Osteocyte (in vitro differentiated cells): ENCODE results near the gene THOC5. TPM values are rescaled to one million over a fixed set of nuclear protein-coding genes. Genes with fewer than 3 reads are reported as not detected.

Experiments used
- DNase-seq: peaks from one replicate; pipeline ENCODE4 v3.0.0; 2021; ENCODE audit warnings: mixed read lengths; ENCODE audit not compliant: unreplicated experiment; ENCODE audit errors: extremely low spot score
- H3K27ac Mint-ChIP-seq: one replicate; pipeline ENCODE4 v1.8.0; 2021; ENCODE audit warnings: mild to moderate bottlenecking, mixed read lengths; ENCODE audit not compliant: unreplicated experiment
- H3K27me3 Mint-ChIP-seq: one replicate; pipeline ENCODE4 v1.8.0; 2021; ENCODE audit warnings: mixed read lengths; ENCODE audit not compliant: unreplicated experiment
- H3K36me3 Mint-ChIP-seq: one replicate; pipeline ENCODE4 v1.8.0; 2021; ENCODE audit warnings: mixed read lengths; ENCODE audit not compliant: unreplicated experiment
- H3K4me1 Mint-ChIP-seq: one replicate; pipeline ENCODE4 v1.8.0; 2021; ENCODE audit warnings: mixed read lengths; ENCODE audit not compliant: unreplicated experiment
- H3K4me3 Mint-ChIP-seq: one replicate; pipeline ENCODE4 v1.8.0; 2021; ENCODE audit warnings: mild to moderate bottlenecking, moderate library complexity, mixed read lengths; ENCODE audit not compliant: unreplicated experiment
- H3K9me3 Mint-ChIP-seq: one replicate; pipeline ENCODE4 v1.8.0; 2021; ENCODE audit warnings: mixed read lengths; ENCODE audit not compliant: unreplicated experiment
- total RNA-seq: library from RNA; stranded (reverse); gene quantifications from 2 replicates; pipeline ENCODE4 v1.2.1, GENCODE V29; 2021
- TF ChIP-seq, protein P1 (sequence below): fragments of 200-600 bp; sonication (generic); IDR thresholded peaks from 2 replicates; pipeline ENCODE4 v1.5.0; 2021; ENCODE audit warnings: antibody characterized with exemption, mild to moderate bottlenecking, moderate library complexity

Gene THOC5
- total RNA-seq, 1 donor from 2014 or later = 60.0 TPM

DNA sequence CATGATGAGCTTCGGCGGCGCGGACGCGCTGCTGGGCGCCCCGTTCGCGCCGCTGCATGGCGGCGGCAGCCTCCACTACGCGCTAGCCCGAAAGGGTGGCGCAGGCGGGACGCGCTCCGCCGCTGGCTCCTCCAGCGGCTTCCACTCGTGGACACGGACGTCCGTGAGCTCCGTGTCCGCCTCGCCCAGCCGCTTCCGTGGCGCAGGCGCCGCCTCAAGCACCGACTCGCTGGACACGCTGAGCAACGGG is 73.4 kb downstream of the THOC5 start:
- TF ChIP-seq, protein P1, sequence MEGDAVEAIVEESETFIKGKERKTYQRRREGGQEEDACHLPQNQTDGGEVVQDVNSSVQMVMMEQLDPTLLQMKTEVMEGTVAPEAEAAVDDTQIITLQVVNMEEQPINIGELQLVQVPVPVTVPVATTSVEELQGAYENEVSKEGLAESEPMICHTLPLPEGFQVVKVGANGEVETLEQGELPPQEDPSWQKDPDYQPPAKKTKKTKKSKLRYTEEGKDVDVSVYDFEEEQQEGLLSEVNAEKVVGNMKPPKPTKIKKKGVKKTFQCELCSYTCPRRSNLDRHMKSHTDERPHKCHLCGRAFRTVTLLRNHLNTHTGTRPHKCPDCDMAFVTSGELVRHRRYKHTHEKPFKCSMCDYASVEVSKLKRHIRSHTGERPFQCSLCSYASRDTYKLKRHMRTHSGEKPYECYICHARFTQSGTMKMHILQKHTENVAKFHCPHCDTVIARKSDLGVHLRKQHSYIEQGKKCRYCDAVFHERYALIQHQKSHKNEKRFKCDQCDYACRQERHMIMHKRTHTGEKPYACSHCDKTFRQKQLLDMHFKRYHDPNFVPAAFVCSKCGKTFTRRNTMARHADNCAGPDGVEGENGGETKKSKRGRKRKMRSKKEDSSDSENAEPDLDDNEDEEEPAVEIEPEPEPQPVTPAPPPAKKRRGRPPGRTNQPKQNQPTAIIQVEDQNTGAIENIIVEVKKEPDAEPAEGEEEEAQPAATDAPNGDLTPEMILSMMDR = no peak
- no peaks in the 10 kb centered on the region for H3K9me3 Mint-ChIP-seq
- peaks cover 20% of the 10 kb centered on the region for H3K4me1 Mint-ChIP-seq
- H3K4me3 Mint-ChIP-seq = peak overlapping the region; percentile 26
- no peak overlapping the region for H3K27ac Mint-ChIP-seq
- no peaks in the 10 kb centered on the region for H3K36me3 Mint-ChIP-seq
- peaks cover 51% of the 10 kb centered on the region for H3K27me3 Mint-ChIP-seq
- DNase-seq = no peak

- TF ChIP-seq, protein P1 = no peak
- H3K4me1 Mint-ChIP-seq = peaks cover 20% of the 10 kb centered on the region
- H3K27me3 Mint-ChIP-seq = peaks cover 51% of the 10 kb centered on the region
- no peak for DNase-seq
- H3K27ac Mint-ChIP-seq = no peak within 1 kb of the TSS
- H3K36me3 Mint-ChIP-seq = no peaks in the 10 kb centered on the region
- peak within 1 kb of the TSS; percentile 67 for H3K4me3 Mint-ChIP-seq
- H3K9me3 Mint-ChIP-seq = no peaks in the 10 kb centered on the region
These were observed 73.9 kb downstream of the THOC5 start, which contains the start of gene NEFH for GRCh38 chr22:29479417-29480261. Gene NEFH, plus strand, starts transcription at chr22:29480218. Its CDS starts 45 bp downstream, at chr22:29480263.

DNA sequence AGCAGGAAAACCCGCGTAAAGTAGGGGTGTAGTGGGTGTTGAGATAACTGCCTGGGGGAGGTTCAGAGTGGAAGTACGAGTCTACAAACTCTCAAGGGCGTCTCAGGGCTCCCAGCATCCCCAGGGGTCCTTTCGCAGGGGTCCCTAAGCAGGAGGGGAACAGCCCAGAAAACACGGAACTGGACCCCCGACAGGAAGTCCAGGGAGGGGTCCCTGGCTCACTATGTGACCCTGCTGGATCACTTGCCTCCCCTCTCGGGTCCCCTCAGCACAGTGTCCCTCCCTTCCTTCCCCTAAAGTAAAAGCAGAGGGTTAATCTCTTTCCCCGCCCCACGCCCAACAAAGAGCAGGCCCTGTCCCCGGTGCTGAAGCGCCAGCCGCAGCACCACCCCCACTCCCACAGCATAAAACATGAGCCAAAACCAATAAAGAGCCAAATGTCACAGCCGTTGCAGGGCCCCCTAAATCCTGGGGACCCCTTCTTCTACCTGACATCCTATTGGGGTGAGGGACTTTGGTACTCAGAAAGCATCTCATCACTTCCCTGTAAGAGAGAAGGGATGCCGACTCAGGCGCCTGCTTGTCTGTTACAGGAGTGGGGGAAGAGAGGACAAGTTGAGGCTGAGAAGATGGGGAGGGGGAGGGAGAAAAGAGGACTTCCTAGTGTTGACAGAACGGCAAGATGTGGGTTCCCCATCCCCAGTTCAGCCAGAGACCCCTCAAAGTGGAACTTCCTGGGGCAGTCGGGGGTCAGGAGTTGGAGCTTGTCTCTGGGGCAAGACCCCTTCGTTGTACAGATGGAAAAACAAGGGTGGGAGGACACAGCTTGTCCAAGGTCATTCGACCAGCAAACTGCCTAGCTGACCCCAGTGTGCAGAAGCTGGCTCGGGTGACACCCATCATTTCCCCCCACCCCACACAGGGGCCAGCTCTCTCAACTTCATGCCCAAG is 75.0 kb downstream of the THOC5 start:
- H3K27me3 Mint-ChIP-seq = peaks cover 51% of the 10 kb centered on the region
- no peak overlapping the region for H3K4me3 Mint-ChIP-seq
- peaks cover 20% of the 10 kb centered on the region for H3K4me1 Mint-ChIP-seq
- DNase-seq = no peak
- TF ChIP-seq, protein P1 = no peak
- no peak overlapping the region for H3K27ac Mint-ChIP-seq
- no peaks in the 10 kb centered on the region for H3K9me3 Mint-ChIP-seq
- H3K36me3 Mint-ChIP-seq = no peaks in the 10 kb centered on the region

GRCh38 chr22:29477723-29478318 is 75.7 kb downstream of the THOC5 start:
- H3K4me3 Mint-ChIP-seq = no peak overlapping the region
- no peaks in the 10 kb centered on the region for H3K9me3 Mint-ChIP-seq
- peaks cover 20% of the 10 kb centered on the region for H3K4me1 Mint-ChIP-seq
- H3K36me3 Mint-ChIP-seq = no peaks in the 10 kb centered on the region
- H3K27me3 Mint-ChIP-seq = peaks cover 51% of the 10 kb centered on the region
- no peak for DNase-seq
- TF ChIP-seq, protein P1 = no peak
- no peak overlapping the region for H3K27ac Mint-ChIP-seq
